GM12878 (cell line): ENCODE measurements around the gene HLTF. TPM values are rescaled to one million over a fixed set of nuclear protein-coding genes. Genes with fewer than 3 reads are reported as not detected.

Experiments
- ATAC-seq: fragments of 200-7000 bp; cut with Tn5 transposase; 3 replicates; pipeline ENCODE4 v1.9.1; 2020; ENCODE audit warnings: mild to moderate bottlenecking, moderate library complexity
- BruUV-seq: library from RNA; stranded (reverse); fragments of 400-500 nt; replicated peaks from 2 replicates; lab custom pipeline; 2021; lab: Mats Ljungman, UMichigan
- CTCF ChIA-PET: fragments of 300-600 bp; sonication (Branson Sonifier 250); formaldehyde crosslinking; extraction: SDS; loops from one replicate; lab custom pipeline; 2021; ENCODE audit warnings: inconsistent platforms; lab: Yijun Ruan, JAX
- POLR2A ChIA-PET: fragments of 350-600 bp; formaldehyde crosslinking; extraction: SDS; loops from one replicate; lab custom pipeline; 2021; ENCODE audit warnings: inconsistent platforms; lab: Charles Lee
- RAD21 ChIA-PET: fragments of 300-600 bp; sonication (Branson Sonifier 250); formaldehyde crosslinking; loops from one replicate; lab custom pipeline; 2023; ENCODE audit warnings: antibody characterized with exemption; ENCODE audit not compliant: unreplicated experiment; lab: Charles Lee
- SMC1A ChIA-PET: fragments of 300-600 bp; sonication (Branson Sonifier 250); formaldehyde crosslinking; loops from one replicate; lab custom pipeline; 2023; ENCODE audit not compliant: unreplicated experiment, uncharacterized antibody; lab: Charles Lee
- DNase-seq: peaks from one replicate; pipeline ENCODE4 v3.0.0-alpha.2; 2011; ENCODE audit warnings: low read depth, low spot score
- FAIRE-seq: peaks from 3 replicates; lab custom pipeline; 2011; peaks lifted over from hg19 to GRCh38; lab: Jason Lieb, UNC
- H2AFZ ChIP-seq: 2 replicates; pipeline ENCODE4 v1.6.0; 2011; ENCODE audit warnings: low read depth, low read length, control low read depth; ENCODE audit not compliant: control insufficient read depth
- H3K27ac ChIP-seq: 2 replicates; pipeline ENCODE4 v1.5.1; 2011; ENCODE audit warnings: control low read depth; ENCODE audit not compliant: control insufficient read depth, insufficient read depth
- H3K27me3 ChIP-seq, 2 experiments: replicated peaks in 1 of 2; 2 replicates each; pipeline versions ENCODE4 v1.6.0 to v1.6.1; 2011; ENCODE audit warnings: low read length in 1 of 2; ENCODE audit not compliant: control insufficient read depth in 2 of 2, insufficient read depth in 2 of 2
- H3K36me3 ChIP-seq, 2 experiments: 2 replicates each; pipeline ENCODE4 v1.5.1; 2011; ENCODE audit warnings: low read length in 1 of 2; ENCODE audit not compliant: control insufficient read depth in 2 of 2, insufficient read depth in 2 of 2
- H3K4me1 ChIP-seq: 2 replicates; pipeline ENCODE4 v1.6.1; 2011; ENCODE audit warnings: mild to moderate bottlenecking, low read length, moderate library complexity, mixed read lengths; ENCODE audit not compliant: control insufficient read depth, insufficient read depth
- H3K4me2 ChIP-seq: 2 replicates; pipeline ENCODE4 v1.6.0; 2011; ENCODE audit warnings: control low read depth; ENCODE audit not compliant: control insufficient read depth, insufficient read depth
- H3K4me3 ChIP-seq: fragments of 200-600 bp; sonication (generic); 2 replicates; pipeline ENCODE4 v1.5.1; 2016
- H3K79me2 ChIP-seq: 2 replicates; pipeline ENCODE4 v1.6.0; 2011; ENCODE audit warnings: low read length; ENCODE audit not compliant: control insufficient read depth, insufficient read depth
- H3K9ac ChIP-seq: 2 replicates; pipeline ENCODE4 v1.8.0; 2011; ENCODE audit warnings: low read length, control low read depth, mixed read lengths; ENCODE audit not compliant: control insufficient read depth, insufficient read depth
- H3K9me3 ChIP-seq: replicated peaks from 3 replicates; pipeline ENCODE4 v1.5.1; 2011; ENCODE audit warnings: mild to moderate bottlenecking, low read length; ENCODE audit not compliant: control insufficient read depth, insufficient read depth
- H4K20me1 ChIP-seq: 2 replicates; pipeline ENCODE4 v1.6.0; 2011; ENCODE audit not compliant: control insufficient read depth, insufficient read depth
- ATF7 ChIP-seq: fragments of 450-650 bp; IDR thresholded peaks from 2 replicates; pipeline ENCODE4 v1.6.1; 2016; ENCODE audit warnings: low read depth, mild to moderate bottlenecking
- CREB1 ChIP-seq: IDR thresholded peaks from 2 replicates; pipeline ENCODE4 v1.6.1; 2012; ENCODE audit warnings: low read depth, mild to moderate bottlenecking, inconsistent platforms
- CUX1 ChIP-seq: IDR thresholded peaks from 2 replicates; pipeline ENCODE4 v1.6.1; 2012; ENCODE audit warnings: improper control_type of control experiment, low read depth, low read length; ENCODE audit not compliant: insufficient replicate concordance
- JUNB ChIP-seq: IDR thresholded peaks from 2 replicates; pipeline ENCODE4 v1.6.1; 2016; ENCODE audit warnings: antibody characterized with exemption, mild to moderate bottlenecking
- MLLT1 ChIP-seq: fragments of 450-650 bp; IDR thresholded peaks from 2 replicates; pipeline ENCODE4 v1.6.1; 2016; ENCODE audit warnings: mild to moderate bottlenecking
- MTA2 ChIP-seq: fragments of 450-650 bp; IDR thresholded peaks from 2 replicates; pipeline ENCODE4 v1.6.1; 2016; ENCODE audit warnings: low read depth, mild to moderate bottlenecking, moderate library complexity
- ZNF384 ChIP-seq: IDR thresholded peaks from 2 replicates; pipeline ENCODE4 v1.6.1; 2012; ENCODE audit warnings: low read depth, mild to moderate bottlenecking, low read length, improper control_type of control experiment, borderline replicate concordance
- whole genome bisulfite sequencing: methylation state at CpG from one replicate; pipeline ENCODE4 v1.1.6; 2016; ENCODE audit warnings: low lambda C conversion rate; ENCODE audit not compliant: insufficient replicate concordance, insufficient coverage; ENCODE audit errors: missing lambda C conversion rate; 5-methylcytosine and 5-hydroxymethylcytosine counted together
- in situ Hi-C: fragments of 300-500 bp; cut with MboI; formaldehyde crosslinking; loops from 9 replicates; pipeline ENCODE4 v1.14.3; 2018; ENCODE audit warnings: mixed read lengths
- intact Hi-C: fragments of 100-400 bp; cut with micrococcal nuclease; formaldehyde crosslinking; loops from one replicate; pipeline ENCODE4 v1.14.2; 2022; ENCODE audit not compliant: unreplicated experiment
- polyA plus RNA-seq, 11 experiments: library from polyadenylated mRNA; depleted of rRNA in 4 of 11; unstranded in 6 of 11; stranded (reverse) in 5 of 11; fragments of >200 nt; fragmentation: Nextera tagmentation in 4 of 11; fragmentation: Illumina TruSeq in 1 of 11; extraction: Ambion mirVana in 4 of 11; extraction: Trizol in 1 of 11; gene quantifications; 1 replicate in 1 of 11; 2 replicates in 10 of 11; pipeline versions ENCODE4 v1.2.1 to v1.2.3, GENCODE V29; 2011 to 2016; ENCODE audit warnings: inconsistent platforms in 2 of 11, missing spikeins in 2 of 11, low read depth in 1 of 11
- total RNA-seq, 4 experiments: library from RNA; depleted of rRNA in 3 of 4; stranded (reverse); fragments of >200 nt in 3 of 4; fragmentation: Illumina TruSeq in 1 of 4; extraction: Trizol in 1 of 4; gene quantifications; 2 replicates each; pipeline versions ENCODE4 v1.2.1 to v1.2.3, GENCODE V29; 2013 to 2021

The HLTF gene
- total and polyA plus RNA-seq, 10 of the 15 experiments (the other 5 are each of a cell fraction or from before 2014, with no cell fraction given) = 13.7 to 50.4 (median 31.7) TPM

GRCh38 chr3:149042789-149043386, 43.4 kb downstream of the HLTF start:
- POLR2A ChIA-PET = interaction anchor here (0.6 to 0.7 kb wide), 3 partner anchors 92 to 927 kb away, joined by 3 read pairs; no protein-coding TSS in a partner anchor

More at GRCh38 chr3:149042789-149043386, 43.4 kb downstream of the HLTF start:
- BruUV-seq = no TSS peak
- FAIRE-seq = peak; percentile 49
- peak; percentile 25 for DNase-seq
- SMC1A ChIA-PET = interaction anchor here (0.6 to 2.2 kb wide), 12 partner anchors 14 to 613 kb away, joined by 3 to 8 read pairs (median 4); partner anchors contain the start of gene HLTF
- intact Hi-C loops = no loop called here
- ATAC-seq = peak; percentile 94
- Histone ChIP-seq H3K79me2 (no peaks in the 10 kb centered on the region), H3K9ac (no peak overlapping the region), H3K27me3 (no peaks in the 10 kb centered on the region), H4K20me1 (no peaks in the 10 kb centered on the region), H3K9me3 (no peaks in the 10 kb centered on the region), H3K4me3 (no peak overlapping the region), H3K27ac (peak overlapping the region; percentile 73), H2AFZ (peak overlapping the region; percentile 38), H3K4me1 (peaks cover 14% of the 10 kb centered on the region; the same call in 1 of the 2 replicates), H3K4me2 (no peak overlapping the region), H3K36me3 (peaks cover 0 to 15% of the 10 kb centered on the region in 2 experiments; a peak in 1 of 4 replicates)
- RAD21 ChIA-PET = interaction anchor here (0.9 to 2.4 kb wide), 6 partner anchors 16 to 196 kb away, joined by 3 to 8 read pairs (median 4); partner anchors contain the start of genes GYG1 and HPS3
- peak; percentile 29 for TF ChIP-seq ZNF384
- 0 out of 2 replicates have a peak, but pooled peaks have one; percentile 14 for TF ChIP-seq MTA2
- TF ChIP-seq ATF7 = peak; percentile 62
- TF ChIP-seq MLLT1 = 0 out of 2 replicates have a peak, but pooled peaks have one; percentile 24
- peak; percentile 49 for TF ChIP-seq JUNB
- TF ChIP-seq CUX1 = no peak
- no peak for TF ChIP-seq CREB1
- in situ Hi-C loops = no loop called here
- WGBS = 0% methylated on average over 1 of the region's 1 CpG
- CTCF ChIA-PET = interaction anchor here (0.7 to 1.5 kb wide), 7 partner anchors 9 to 749 kb away, joined by 3 to 7 read pairs (median 4); no protein-coding TSS in a partner anchor
